ENCODE measurements around the gene GH1.
A peak's percentile ranks its signal among the peaks of the same experiment; 100 is the strongest.
"Not testable (repeated sequence)": the region's sequence is repeated elsewhere in the genome, so short reads cannot be mapped to it uniquely, and the experiment has no call there.

- TF ChIP-seq, protein P1, sequence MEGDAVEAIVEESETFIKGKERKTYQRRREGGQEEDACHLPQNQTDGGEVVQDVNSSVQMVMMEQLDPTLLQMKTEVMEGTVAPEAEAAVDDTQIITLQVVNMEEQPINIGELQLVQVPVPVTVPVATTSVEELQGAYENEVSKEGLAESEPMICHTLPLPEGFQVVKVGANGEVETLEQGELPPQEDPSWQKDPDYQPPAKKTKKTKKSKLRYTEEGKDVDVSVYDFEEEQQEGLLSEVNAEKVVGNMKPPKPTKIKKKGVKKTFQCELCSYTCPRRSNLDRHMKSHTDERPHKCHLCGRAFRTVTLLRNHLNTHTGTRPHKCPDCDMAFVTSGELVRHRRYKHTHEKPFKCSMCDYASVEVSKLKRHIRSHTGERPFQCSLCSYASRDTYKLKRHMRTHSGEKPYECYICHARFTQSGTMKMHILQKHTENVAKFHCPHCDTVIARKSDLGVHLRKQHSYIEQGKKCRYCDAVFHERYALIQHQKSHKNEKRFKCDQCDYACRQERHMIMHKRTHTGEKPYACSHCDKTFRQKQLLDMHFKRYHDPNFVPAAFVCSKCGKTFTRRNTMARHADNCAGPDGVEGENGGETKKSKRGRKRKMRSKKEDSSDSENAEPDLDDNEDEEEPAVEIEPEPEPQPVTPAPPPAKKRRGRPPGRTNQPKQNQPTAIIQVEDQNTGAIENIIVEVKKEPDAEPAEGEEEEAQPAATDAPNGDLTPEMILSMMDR (conservative IDR thresholded peaks at IDR 0.05) = peak; percentile 17
- not testable (repeated sequence) for TF ChIP-seq ZFX (IDR thresholded peaks at IDR 0.05)
Measured at GRCh38 chr17:63869491-63870291, 48.9 kb downstream of the GH1 start.
